H1 (cell line): ENCODE measurements around the gene SLC24A4. TPM values are rescaled to one million over a fixed set of nuclear protein-coding genes. Genes with fewer than 3 reads are reported as not detected.

Source experiments
- RFX5 ChIP-seq: IDR thresholded peaks from 2 replicates; pipeline ENCODE4 v1.6.1; 2011; ENCODE audit warnings: low read depth, low read length, improper control_type of control experiment, borderline replicate concordance
- SAP30 ChIP-seq: fragments of 300-600 bp; sonication (generic); IDR thresholded peaks from 2 replicates; pipeline ENCODE4 v1.7.1; 2012; ENCODE audit warnings: low read length, moderate library complexity, mild to moderate bottlenecking, inconsistent platforms; ENCODE audit not compliant: insufficient read depth, insufficient replicate concordance
- SIN3A ChIP-seq, 2 experiments: IDR thresholded peaks in 1 of 2; conservative IDR thresholded peaks in 1 of 2; 2 replicates each; pipeline ENCODE4 v1.6.1; 2011 to 2012; ENCODE audit warnings: low read length in 2 of 2, improper control_type of control experiment in 1 of 2, low read depth in 1 of 2, mild to moderate bottlenecking in 1 of 2
- SP1 ChIP-seq: IDR thresholded peaks from 2 replicates; pipeline ENCODE4 v1.6.1; 2011; ENCODE audit warnings: low read depth, low read length
- polyA plus RNA-seq, 7 experiments: library from polyadenylated mRNA; depleted of rRNA in 3 of 7; stranded (reverse) in 5 of 7; unstranded in 2 of 7; fragments of >200 nt in 5 of 7; fragments of 200-250 nt in 2 of 7; gene quantifications; 1 replicate in 5 of 7; 2 replicates in 1 of 7; 4 replicates in 1 of 7; pipeline versions ENCODE4 v1.2.1 to v1.2.3, GENCODE V29; 2011 to 2013; ENCODE audit warnings: missing spikeins in 2 of 7, mixed read lengths in 2 of 7
- total RNA-seq: library from RNA; stranded (reverse); fragmentation: NEBNext Ultra II Directional; extraction: Animal tissue kit (Norgen Biotek cat#: 25700); gene quantifications from 2 replicates; pipeline ENCODE4 v1.2.1, GENCODE V29; 2021

The SLC24A4 gene
- total and polyA plus RNA-seq, 2 of the 8 experiments (the other 6 are each of a cell fraction or from before 2014, with no cell fraction given) = 0.27 to 0.89 TPM

DNA sequence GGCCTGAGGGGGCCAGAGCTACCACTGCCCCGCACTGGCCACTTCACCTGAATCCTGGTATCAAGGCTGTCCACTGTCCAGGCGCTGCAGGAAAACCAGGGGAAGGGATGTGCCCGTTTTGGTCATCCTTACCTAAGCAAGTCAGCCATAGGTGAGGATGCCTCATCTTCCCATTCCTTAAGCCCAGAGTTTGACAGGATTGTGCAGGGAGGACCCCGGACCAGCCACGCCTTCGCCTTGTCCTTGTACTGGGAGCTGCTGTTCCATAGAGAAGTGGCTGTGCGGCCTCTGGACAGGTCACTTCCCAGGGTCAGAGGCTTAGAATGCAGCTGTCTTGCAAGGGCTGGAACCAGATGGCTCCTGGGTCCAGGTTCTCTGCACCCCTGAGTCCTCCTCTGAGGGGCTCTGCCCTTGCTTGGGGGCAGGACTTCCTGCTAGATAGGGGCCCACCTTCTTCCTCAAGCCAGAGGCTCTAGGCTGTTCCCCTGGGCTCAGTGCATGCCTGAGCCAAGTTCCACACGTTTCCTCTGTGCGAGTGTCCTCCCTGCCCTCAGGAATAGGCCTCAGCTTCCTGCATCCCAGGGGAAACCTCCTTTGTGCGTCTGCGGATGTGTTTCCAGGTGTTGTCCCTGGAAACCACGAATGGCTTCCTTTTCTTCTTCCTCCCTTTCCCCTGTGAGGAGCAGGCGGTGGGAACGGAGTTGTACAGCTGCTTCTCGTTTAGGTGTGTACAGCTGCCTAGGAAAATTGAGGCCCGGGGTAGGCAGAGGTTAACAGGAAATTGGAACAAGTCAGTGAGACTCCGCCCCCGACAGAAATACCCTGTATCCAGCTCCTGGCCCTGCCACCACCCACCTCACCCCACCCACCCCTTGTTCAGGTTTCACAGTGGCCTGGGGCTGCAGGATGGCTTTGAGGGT is 136.3 kb downstream of the SLC24A4 start (continued):
- TF ChIP-seq SIN3A (conservative IDR thresholded peaks at IDR 0.05 in 1 of 2, IDR thresholded peaks at IDR 0.05 in 1 of 2; ENCODE audit: low read depth in 1 of 2, low read length in 2 of 2) (no peak), RFX5 (no peak), SAP30 (no peak), SP1 (no peak)
